AG09309 (cell line): ENCODE results near the gene ZNF629.
A peak's percentile ranks its signal among the peaks of the same experiment; 100 is the strongest.
"Not testable (repeated sequence)": the region's sequence is repeated elsewhere in the genome, so short reads cannot be mapped to it uniquely, and the experiment has no call there.

Experiments
- DNase-seq: peaks from one replicate; pipeline ENCODE4 v3.0.0-alpha.2; 2010; ENCODE audit warnings: low read depth
- H3K4me3 ChIP-seq: 2 replicates; pipeline ENCODE4 v1.5.1; 2011; ENCODE audit warnings: mild to moderate bottlenecking, low read depth, low read length, moderate library complexity; ENCODE audit not compliant: control insufficient read depth
- CTCF ChIP-seq: IDR thresholded peaks from 2 replicates; pipeline ENCODE4 v1.5.1; 2011; ENCODE audit warnings: mild to moderate bottlenecking, low read depth, low read length, inconsistent platforms; ENCODE audit not compliant: insufficient read depth, control insufficient read depth; ENCODE audit errors: missing control alignments

Gene ZNF629

GRCh38 chr16:30820952-30821421 lies 34.0 kb upstream of the ZNF629 start:
- DNase-seq: no peak
- TF ChIP-seq CTCF: no peak
- no peak overlapping the region for H3K4me3 ChIP-seq

- H3K4me3 ChIP-seq: no peak overlapping the region
- TF ChIP-seq CTCF: no peak
- DNase-seq: no peak
Observed at GRCh38 chr16:30816769-30817168, 29.8 kb upstream of the ZNF629 start.

GRCh38 chr16:30813821-30814189 lies 26.8 kb upstream of the ZNF629 start:
- peak overlapping the region; percentile 63 for H3K4me3 ChIP-seq
- DNase-seq: no peak
- no peak for TF ChIP-seq CTCF

- not testable (repeated sequence) for DNase-seq, H3K4me3 ChIP-seq
Observed at GRCh38 chr16:30809675-30810074, 22.7 kb upstream of the ZNF629 start.

GRCh38 chr16:30808890-30809426 lies 22.0 kb upstream of the ZNF629 start:
- H3K4me3 ChIP-seq, DNase-seq: not testable (repeated sequence)

GRCh38 chr16:30808146-30808545 lies 21.1 kb upstream of the ZNF629 start:
- no peak for TF ChIP-seq CTCF
- DNase-seq: no peak
- no peak overlapping the region for H3K4me3 ChIP-seq

GRCh38 chr16:30805370-30806169 lies 18.6 kb upstream of the ZNF629 start:
- DNase-seq: no peak
- peak overlapping the region; percentile 52 for H3K4me3 ChIP-seq
- no peak for TF ChIP-seq CTCF

GRCh38 chr16:30805056-30805369 lies 18.0 kb upstream of the ZNF629 start:
- peak overlapping the region; percentile 52 for H3K4me3 ChIP-seq
- DNase-seq: no peak
- no peak for TF ChIP-seq CTCF
